ENCODE measurements around the gene SMIM44. TPM values are rescaled to one million over a fixed set of nuclear protein-coding genes. Genes with fewer than 3 reads are reported as not detected.
A peak's percentile ranks its signal among the peaks of the same experiment; 100 is the strongest.
"Not testable (repeated sequence)": the region's sequence is repeated elsewhere in the genome, so short reads cannot be mapped to it uniquely, and the experiment has no call there.

SMIM44 gene
- total RNA-seq, 1 experiment from 2014 or later, result not detected

DNA sequence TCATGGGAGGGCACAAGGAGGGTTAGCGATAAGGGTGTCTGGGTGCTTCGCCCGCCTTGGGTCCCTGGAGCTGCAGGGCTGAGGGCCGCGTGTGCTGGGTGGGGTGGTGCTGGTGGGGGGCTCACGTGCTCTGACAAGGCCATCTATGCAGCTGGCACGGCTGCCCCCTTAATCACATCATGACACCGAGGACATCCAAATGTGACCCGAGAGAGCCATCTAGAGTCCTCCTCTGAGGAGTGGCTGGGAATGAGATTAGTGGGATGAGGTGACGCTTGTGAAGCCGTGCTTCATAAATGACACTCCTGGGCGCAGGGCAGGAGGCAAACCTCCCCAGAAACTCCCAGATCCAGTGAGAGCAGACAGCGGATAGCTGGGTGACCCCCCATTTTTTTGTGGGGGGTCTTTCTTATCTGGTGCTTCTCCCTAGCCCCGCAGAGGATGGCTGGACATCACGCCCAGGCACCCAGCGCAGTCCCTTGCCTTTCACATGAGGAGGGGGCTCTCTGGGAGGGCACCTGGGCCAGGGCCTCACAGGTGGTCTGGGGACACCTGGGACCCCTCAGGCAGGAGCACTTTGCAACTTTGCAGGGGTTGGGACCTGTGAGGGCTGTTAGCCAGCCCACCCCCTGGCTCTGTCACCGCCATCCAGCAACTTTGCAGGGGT lies 29.5 kb upstream of the SMIM44 start:
- Histone ChIP-seq H3K9me3 (replicated peaks) (no peaks in the 10 kb centered on the region), H3K27ac (no peak overlapping the region), H3K4me3 (no peak overlapping the region), H3K4me1 (replicated peaks) (peaks cover 50% of the 10 kb centered on the region), H3K36me3 (peaks cover 82% of the 10 kb centered on the region), H3K27me3 (replicated peaks) (no peaks in the 10 kb centered on the region)
- no peak for DNase-seq (ENCODE audit: low read depth in 1 of 2, low spot score in 2 of 2)

DNA sequence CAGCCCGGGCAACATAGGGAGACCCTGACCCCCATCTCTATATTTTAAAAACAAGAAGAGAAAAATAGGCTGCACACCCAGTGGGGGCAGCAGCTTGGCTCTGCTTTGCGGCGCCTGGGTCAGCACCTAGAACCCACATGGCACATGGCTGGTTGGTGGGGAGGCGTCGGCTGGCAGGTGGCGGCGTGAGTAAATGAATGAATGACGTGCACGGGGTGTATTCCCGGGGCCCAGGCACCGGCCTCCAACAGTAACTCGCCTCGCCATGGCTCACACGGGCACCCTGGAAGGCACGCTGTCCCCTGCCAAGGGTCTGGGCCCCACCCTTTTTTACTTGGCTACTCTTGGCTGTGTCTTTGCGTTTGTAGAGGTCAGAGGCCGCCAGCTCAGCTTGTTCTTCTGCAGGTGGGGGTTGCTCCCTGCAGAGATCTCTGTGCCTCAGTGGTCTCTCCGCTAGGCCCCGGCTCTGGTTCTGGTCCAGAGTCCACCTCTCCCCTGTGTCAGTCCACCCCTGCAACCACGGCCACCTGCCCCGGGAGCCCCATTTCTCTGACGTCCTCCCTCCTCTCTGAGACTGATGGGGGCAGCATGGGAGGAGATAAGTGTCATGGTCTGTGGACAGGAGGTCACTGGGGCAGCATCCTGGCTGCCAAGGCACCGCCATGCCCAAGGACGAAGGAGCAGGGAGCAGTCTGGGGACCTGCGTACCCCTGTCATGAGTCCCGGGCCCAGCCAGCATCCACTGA lies 28.4 kb upstream of the SMIM44 start:
- Histone ChIP-seq H3K27me3 (replicated peaks) (no peaks in the 10 kb centered on the region), H3K27ac (no peak overlapping the region), H3K4me1 (replicated peaks) (peaks cover 56% of the 10 kb centered on the region), H3K36me3 (peaks cover 84% of the 10 kb centered on the region), H3K4me3 (no peak overlapping the region), H3K9me3 (replicated peaks) (no peaks in the 10 kb centered on the region)
- DNase-seq (ENCODE audit: low read depth in 1 of 2, low spot score in 2 of 2), result no peak

DNA sequence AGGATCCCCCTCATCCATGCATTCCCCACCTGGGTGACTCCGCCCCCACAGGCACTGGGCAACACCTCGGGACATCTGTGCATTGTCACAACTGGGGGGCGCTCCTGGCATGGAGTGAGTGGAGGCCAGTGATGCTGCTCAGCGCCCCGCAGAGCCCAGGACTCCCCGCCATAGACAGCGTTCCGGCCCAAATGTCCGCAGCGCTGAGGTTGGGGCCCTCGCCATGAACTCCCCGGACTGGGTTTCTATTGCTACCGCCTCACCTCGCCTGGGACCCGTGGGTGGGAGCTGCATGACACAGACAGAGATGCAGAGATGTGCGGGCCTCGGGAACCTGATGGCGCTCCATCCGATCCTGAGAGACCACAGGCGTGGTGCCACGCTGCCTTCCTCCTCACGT lies 27.5 kb upstream of the SMIM44 start:
- no peak overlapping the region for H3K4me3 ChIP-seq
- H3K27ac ChIP-seq, result no peak overlapping the region
- H3K4me1 ChIP-seq (replicated peaks), result peaks cover 57% of the 10 kb centered on the region
- no peaks in the 10 kb centered on the region for H3K9me3 ChIP-seq (replicated peaks)
- H3K27me3 ChIP-seq (replicated peaks), result no peaks in the 10 kb centered on the region
- DNase-seq (ENCODE audit: low read depth in 1 of 2, low spot score in 2 of 2), result no peak
- H3K36me3 ChIP-seq, result peaks cover 81% of the 10 kb centered on the region

DNA sequence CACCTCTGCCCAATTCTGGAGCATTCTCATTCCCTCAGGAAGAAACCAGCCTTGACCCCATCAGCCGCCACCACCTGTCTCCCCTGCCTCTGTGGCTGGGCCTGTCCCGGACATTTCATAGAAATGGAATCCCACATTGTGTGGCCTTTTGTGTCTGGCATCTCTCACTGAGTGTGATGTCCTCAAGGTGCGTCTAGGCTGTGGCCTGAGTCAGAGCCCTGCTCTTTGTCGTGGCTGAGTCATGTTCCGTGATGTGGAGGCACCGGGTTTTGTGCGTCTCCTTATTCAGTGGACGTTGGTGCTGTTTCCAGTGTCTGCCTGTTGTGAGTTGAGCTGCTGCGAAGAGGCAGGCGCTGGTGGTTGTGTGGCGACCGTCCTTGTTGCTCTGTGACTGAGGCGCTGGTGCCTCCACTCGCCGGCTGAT lies 26.3 kb upstream of the SMIM44 start:
- no peak overlapping the region for H3K4me3 ChIP-seq
- peaks cover 74% of the 10 kb centered on the region for H3K36me3 ChIP-seq
- peaks cover 53% of the 10 kb centered on the region for H3K4me1 ChIP-seq (replicated peaks)
- peak; percentile 47 to 82 for DNase-seq (ENCODE audit: low read depth in 1 of 2, low spot score in 2 of 2)
- no peaks in the 10 kb centered on the region for H3K27me3 ChIP-seq (replicated peaks)
- peak overlapping the region; percentile 0; the same call in 1 of the 2 replicates for H3K27ac ChIP-seq
- no peaks in the 10 kb centered on the region for H3K9me3 ChIP-seq (replicated peaks)

DNA sequence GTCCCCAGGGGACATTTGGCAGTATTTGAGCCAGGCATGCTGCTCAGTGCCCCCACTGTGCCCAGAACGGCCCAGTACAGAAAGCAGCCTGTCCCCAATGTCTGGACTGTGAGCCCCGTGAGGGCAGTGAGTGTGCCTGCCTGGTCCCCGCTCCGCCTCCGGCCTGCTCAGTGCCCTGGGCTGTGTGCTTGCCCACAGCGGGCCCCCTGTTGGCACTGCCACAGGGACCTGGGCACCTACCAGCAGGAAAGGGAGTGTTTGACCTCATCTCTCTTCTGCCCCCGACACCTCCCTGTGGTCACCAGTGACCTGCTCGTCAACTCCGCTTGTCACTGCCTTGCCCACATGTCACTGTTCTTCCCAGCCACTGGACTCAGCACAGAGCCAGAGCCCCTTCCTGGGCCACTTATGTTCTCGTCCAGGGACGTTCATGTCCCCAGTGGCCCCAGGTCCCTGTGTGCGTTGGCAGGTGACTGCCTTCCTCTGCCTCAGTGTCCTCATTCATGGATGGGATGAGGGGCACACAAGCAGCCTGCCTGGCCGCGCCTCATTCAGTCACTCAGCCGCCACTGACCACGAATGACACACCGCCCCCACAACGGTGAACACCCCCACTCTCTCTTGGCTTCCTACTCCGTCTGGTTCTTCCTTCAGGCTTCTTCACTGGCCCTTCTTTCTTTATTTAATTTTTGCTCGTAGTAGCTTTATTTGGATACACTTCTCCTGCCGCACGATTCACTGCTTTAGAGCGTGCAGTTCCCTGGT lies 25.7 kb upstream of the SMIM44 start:
- no peak overlapping the region for H3K4me3 ChIP-seq
- H3K4me1 ChIP-seq (replicated peaks), result peaks cover 47% of the 10 kb centered on the region
- H3K9me3 ChIP-seq (replicated peaks), result no peaks in the 10 kb centered on the region
- no peak for DNase-seq (ENCODE audit: low read depth in 1 of 2, low spot score in 2 of 2)
- H3K27me3 ChIP-seq (replicated peaks), result no peaks in the 10 kb centered on the region
- H3K27ac ChIP-seq, result peak overlapping the region; percentile 0; the same call in 1 of the 2 replicates
- peaks cover 67% of the 10 kb centered on the region for H3K36me3 ChIP-seq

DNA sequence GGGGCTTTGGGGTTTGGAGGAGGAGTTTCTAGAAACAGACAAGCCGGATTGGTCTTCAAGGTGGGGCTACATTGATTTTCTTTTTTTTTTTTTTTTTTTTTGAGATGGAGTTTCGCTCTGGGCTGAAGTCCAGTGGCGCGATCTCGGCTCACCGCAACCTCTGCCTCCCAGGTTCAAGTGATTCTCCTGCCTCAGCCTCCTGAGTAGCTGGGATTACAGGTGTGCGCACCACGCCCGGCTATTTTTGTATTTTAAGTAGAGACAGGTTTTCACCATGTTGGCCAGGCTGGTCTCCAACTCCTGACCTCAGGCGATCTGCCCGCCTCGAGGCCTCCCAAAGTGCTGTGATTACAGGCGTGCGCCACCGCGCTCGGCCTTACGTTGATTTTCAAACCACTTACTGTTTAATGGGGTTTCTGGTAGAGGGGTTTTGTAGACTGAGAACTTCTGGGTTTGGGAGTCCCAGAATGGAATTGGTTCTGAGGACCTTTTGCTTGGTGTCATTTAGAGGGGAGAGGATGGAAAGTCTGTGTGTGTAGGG lies 24.9 kb upstream of the SMIM44 start:
- H3K9me3 ChIP-seq (replicated peaks); DNase-seq (ENCODE audit: low read depth in 1 of 2, low spot score in 2 of 2); H3K4me3 ChIP-seq; H3K27ac ChIP-seq; H3K27me3 ChIP-seq (replicated peaks): not testable (repeated sequence)
- peaks cover 39% of the 10 kb centered on the region for H3K4me1 ChIP-seq (replicated peaks)
- peaks cover 60% of the 10 kb centered on the region for H3K36me3 ChIP-seq

DNA sequence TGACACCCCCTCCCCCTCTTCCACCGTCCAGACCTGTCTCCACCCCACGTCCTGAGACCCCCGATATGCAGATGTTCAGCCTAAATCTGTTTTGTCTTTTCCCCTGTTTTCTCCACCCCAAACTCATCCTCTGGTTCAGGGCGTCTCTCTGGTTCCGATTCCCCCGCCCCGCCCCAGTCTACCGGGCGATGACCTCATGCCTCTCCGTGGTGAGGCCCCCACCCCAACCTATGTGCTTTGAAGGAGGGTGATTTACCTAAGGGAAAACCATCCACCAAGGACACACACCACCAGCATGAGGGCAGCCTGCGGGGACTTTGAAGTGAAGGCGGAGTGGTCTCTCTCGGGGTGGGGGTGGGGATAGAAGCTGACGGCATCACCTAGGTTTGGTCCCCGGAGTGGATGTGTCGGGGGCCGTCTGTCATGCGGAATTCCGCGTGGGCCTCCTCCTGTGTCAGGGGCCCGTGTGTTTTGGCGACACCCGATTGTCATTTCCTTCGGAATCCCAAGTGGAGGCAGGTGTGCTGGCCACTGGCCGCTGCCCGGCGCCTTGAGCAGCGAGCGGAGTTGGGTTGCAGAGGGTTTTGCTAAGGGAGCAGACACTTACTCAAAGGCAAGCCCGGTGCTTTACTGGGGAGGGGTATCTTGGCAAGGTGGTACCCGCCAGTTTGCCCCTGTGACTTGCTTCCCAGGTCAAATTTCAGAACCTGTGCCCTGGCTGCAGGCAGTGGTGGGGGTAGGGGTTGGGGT lies 24.3 kb upstream of the SMIM44 start:
- Histone ChIP-seq H3K4me1 (replicated peaks) (peaks cover 36% of the 10 kb centered on the region), H3K27ac (no peak overlapping the region)
- DNase-seq (ENCODE audit: low read depth in 1 of 2, low spot score in 2 of 2), result no peak

DNA sequence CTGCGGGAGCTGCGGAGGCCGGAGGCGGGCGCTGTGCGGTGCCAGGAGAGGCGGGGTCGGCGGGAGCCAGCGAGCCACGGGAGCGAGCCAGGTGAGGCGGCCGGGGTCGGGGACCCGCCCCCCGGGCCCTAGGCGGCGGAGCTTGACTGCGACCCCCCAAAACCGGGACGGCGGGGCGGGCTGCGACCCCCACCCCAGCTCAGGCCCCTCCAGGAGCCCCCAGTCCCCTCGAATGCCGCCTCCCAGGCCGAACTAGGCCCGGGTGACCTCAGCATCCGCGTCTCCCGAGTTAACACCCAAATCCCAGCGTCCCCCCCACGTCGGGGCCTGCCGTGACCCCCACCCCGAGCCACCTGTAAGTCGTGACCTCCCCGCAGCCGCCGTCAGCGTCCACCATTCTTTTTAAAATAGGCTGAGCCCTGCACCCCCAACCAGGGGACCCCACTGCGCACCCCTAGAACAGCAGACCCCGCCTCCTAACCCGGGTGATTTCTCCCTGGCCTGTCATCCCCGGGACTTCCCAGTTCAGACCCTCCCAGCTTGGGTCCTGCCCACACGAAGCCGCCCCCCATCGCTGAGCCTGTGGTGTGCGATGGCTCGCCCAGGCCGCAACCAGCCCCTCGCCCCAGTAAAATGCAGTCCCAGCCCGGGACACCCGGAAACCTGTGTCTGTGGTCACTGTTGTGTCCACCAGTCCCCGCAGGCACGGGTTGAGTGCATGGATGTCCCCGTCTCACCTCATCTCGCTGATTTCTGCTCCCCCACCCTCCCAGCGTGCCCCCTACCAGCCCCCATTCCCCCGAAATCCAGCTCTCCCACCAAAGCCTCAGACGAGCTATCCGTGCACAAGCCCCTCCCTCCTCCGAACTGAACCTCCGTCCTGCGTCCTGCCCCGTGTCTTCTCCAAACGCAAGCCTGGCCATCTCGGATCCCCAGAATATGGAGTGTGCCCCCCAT lies 23.4 kb upstream of the SMIM44 start:
- Histone ChIP-seq H3K36me3 (peaks cover 46% of the 10 kb centered on the region), H3K9me3 (replicated peaks) (no peaks in the 10 kb centered on the region), H3K4me1 (replicated peaks) (peaks cover 36% of the 10 kb centered on the region), H3K4me3 (peak overlapping the region; percentile 91), H3K27ac (peak overlapping the region; percentile 61), H3K27me3 (replicated peaks) (no peaks in the 10 kb centered on the region)
- DNase-seq (ENCODE audit: low read depth in 1 of 2, low spot score in 2 of 2), result no peak

More for the DNA sequence above, 24.3 kb upstream of the SMIM44 start:
- Histone ChIP-seq H3K9me3 (replicated peaks) (no peaks in the 10 kb centered on the region), H3K4me3 (peak overlapping the region; percentile 91), H3K27me3 (replicated peaks) (no peaks in the 10 kb centered on the region), H3K36me3 (peaks cover 54% of the 10 kb centered on the region)

DNA sequence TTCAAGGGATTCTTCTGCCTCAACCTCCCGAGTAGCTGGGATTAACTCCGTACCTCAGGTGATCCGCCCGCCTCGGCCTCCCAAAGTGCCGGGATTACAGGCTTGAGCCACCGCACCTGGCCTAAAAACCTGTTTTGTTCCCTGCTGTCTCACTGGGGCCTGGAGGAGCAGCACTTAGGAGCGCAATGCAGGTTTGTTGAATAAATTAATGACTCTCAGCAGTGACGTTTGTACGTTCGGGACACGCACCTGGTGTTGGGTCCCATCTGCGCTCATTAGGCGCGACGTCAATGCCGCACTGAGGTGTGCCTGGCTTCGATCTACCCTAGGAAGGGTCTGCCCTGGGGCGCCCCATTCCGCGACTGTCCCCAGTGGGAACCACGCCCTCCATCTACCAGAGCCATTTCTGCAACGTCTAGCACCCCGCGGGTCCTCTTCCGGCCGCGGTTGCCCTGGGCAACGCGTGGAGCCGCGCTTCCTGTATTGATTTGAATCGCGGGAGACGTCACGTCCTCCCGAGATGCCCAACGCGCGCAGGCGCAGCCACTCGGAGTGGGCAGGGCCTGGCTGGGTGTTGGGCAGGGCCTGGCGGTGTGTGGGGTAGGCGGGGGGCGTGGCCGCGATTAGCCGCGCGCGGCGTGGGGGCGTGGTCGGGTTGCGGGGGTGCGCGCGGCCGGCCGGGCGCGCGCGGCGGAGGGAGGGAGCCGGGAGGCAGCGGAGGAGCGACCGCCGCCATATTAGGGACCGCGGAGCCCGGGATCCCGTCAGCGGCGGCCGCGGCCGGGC lies 22.6 kb upstream of the SMIM44 start, which contains the start of gene FZR1:
FZR1 (plus strand) TSS at position 714 of the 786 bp plus-strand sequence. CDS start 16,679 bp downstream, outside the sequence.
- DNase-seq (ENCODE audit: low read depth in 1 of 2, low spot score in 2 of 2), result peak; percentile 95 to 99
- H3K4me1 ChIP-seq (replicated peaks), result peaks cover 39% of the 10 kb centered on the region
- H3K27me3 ChIP-seq (replicated peaks), result no peaks in the 10 kb centered on the region
- H3K36me3 ChIP-seq, result peaks cover 37% of the 10 kb centered on the region
- H3K4me3 ChIP-seq, result peak within 1 kb of the TSS; percentile 91
- no peaks in the 10 kb centered on the region for H3K9me3 ChIP-seq (replicated peaks)
- peak within 1 kb of the TSS; percentile 89 for H3K27ac ChIP-seq

DNA sequence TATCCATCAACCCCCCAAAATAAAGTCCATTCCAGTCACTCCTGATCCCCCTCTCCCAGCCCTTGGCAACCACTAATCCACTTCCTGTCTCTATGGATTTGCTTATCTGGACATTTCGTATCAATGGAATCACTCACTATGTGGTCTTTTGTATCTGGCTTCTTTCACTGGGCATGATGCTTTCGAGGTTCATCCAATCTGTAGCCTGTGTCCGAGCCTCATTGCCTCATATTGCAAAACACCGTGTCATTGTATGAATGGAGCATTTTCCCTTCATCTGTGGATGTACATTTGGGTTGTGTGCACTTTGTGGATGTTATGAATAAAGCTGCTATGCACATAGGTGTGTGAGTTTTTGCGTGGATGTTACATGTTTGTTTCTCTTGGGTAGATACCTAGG lies 21.5 kb upstream of the SMIM44 start:
- no peak for DNase-seq (ENCODE audit: low read depth in 1 of 2, low spot score in 2 of 2)

DNA sequence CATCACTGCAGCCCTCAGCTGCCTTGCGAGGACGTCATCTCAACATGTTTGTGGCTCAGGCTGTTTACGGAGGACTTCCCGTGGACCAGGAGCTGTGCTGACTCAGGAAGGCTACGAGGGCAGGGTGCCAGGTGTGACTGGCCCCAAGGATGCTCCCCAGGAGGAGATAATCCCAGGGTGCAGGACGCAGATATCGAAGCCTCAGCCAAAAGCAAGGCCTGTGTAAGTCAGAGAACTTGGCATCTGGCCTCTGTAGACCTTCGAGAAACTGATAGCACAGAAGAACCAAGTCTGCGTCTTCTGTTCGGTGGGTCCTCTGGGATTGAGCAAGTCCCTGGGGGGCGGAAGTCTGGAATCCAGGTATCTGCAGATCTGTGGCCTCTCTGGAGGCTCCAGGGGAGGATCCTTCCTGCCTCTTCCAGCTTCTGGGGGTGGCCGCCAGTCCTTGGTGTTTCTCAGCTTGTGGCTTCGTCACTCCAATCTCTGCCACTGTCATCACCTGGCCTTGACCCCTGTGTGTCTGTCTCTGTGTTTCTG lies 19.9 kb upstream of the SMIM44 start:
- no peak for DNase-seq (ENCODE audit: low read depth in 1 of 2, low spot score in 2 of 2)

More for the DNA sequence above, 21.5 kb upstream of the SMIM44 start:
- Histone ChIP-seq H3K4me3 (no peak overlapping the region), H3K4me1 (replicated peaks) (peaks cover 35% of the 10 kb centered on the region), H3K36me3 (peaks cover 31% of the 10 kb centered on the region), H3K27me3 (replicated peaks) (no peaks in the 10 kb centered on the region), H3K9me3 (replicated peaks) (no peaks in the 10 kb centered on the region), H3K27ac (no peak overlapping the region)

More for the DNA sequence above, 19.9 kb upstream of the SMIM44 start:
- Histone ChIP-seq H3K27ac (no peak overlapping the region), H3K36me3 (peaks cover 21% of the 10 kb centered on the region), H3K9me3 (replicated peaks) (no peaks in the 10 kb centered on the region), H3K4me3 (no peak overlapping the region), H3K27me3 (replicated peaks) (no peaks in the 10 kb centered on the region), H3K4me1 (replicated peaks) (peaks cover 24% of the 10 kb centered on the region)
